Sigmoid colon (tissue), 7 donors: Measurements from ENCODE around the gene C10orf120. TPM values are rescaled to one million over a fixed set of nuclear protein-coding genes. Genes with fewer than 3 reads are reported as not detected.

Experiments
- DNase-seq: peaks from one replicate; pipeline ENCODE4 v3.0.0-alpha.2; 2019
- H3K27ac ChIP-seq, 4 donors: fragments of 200-600 bp; sonication (generic); one replicate each; pipeline ENCODE4 v1.5.1; 2016 to 2019; ENCODE audit warnings: mild to moderate bottlenecking in 1 of 4
- H3K27me3 ChIP-seq, 3 donors: fragments of 200-600 bp; sonication (generic); one replicate each; pipeline ENCODE4 v1.5.1; 2019; ENCODE audit warnings: mild to moderate bottlenecking in 1 of 3
- H3K36me3 ChIP-seq, 4 donors: fragments of 200-600 bp; sonication (generic); one replicate each; pipeline ENCODE4 v1.5.1; 2016 to 2019
- H3K4me1 ChIP-seq, 4 donors: fragments of 200-600 bp; sonication (generic); one replicate each; pipeline ENCODE4 v1.5.1; 2017 to 2019
- H3K4me3 ChIP-seq, 4 donors: fragments of 200-600 bp; sonication (generic); one replicate each; pipeline ENCODE4 v1.5.1; 2017 to 2019; ENCODE audit warnings: mild to moderate bottlenecking in 2 of 4, moderate library complexity in 1 of 4
- H3K9me3 ChIP-seq, 4 donors: fragments of 200-600 bp in 3 of 4; sonication (generic) in 3 of 4; one replicate each; pipeline versions ENCODE4 v1.5.1 to v1.6.1; 2013 to 2019
- EP300 ChIP-seq, 4 donors: sonication (generic); formaldehyde crosslinking; IDR thresholded peaks; one replicate each; pipeline ENCODE4 v1.6.1; 2017; ENCODE audit warnings: antibody characterized with exemption in 4 of 4
- POLR2A ChIP-seq, 2 donors: fragments of 450-650 bp; IDR thresholded peaks; one replicate each; pipeline ENCODE4 v1.6.1; 2016; ENCODE audit warnings: antibody characterized with exemption in 2 of 2, mild to moderate bottlenecking in 2 of 2, moderate library complexity in 2 of 2
- POLR2AphosphoS5 ChIP-seq, 4 donors: sonication (generic); formaldehyde crosslinking; IDR thresholded peaks; one replicate each; pipeline ENCODE4 v1.6.1; 2017; ENCODE audit warnings: antibody characterized with exemption in 4 of 4
- WGBS, 2 donors: extraction: QIAGEN DNeasy Blood & Tissue Kit; methylation state at CpG; one replicate each; pipeline ENCODE4 v1.1.7; 2013; 5-methylcytosine and 5-hydroxymethylcytosine counted together
- intact Hi-C: fragments of 100-400 bp; cut with DNase I; formaldehyde crosslinking; loops from one replicate; pipeline ENCODE4 v1.15.1; 2023
- polyA plus RNA-seq, 3 donors: library from polyadenylated mRNA; stranded (reverse); fragments of 200-250 nt; gene quantifications; one replicate each; pipeline ENCODE4 v1.2.3, GENCODE V29; 2013
- total RNA-seq, 4 donors: library from RNA; depleted of rRNA; stranded (reverse); fragments of >200 nt; gene quantifications; one replicate each; pipeline ENCODE4 v1.1.0, GENCODE V29; 2016
- TF ChIP-seq, protein P1 (sequence below), 4 experiments: fragments of 450-650 bp in 3 of 4; fragments of 200-600 bp in 1 of 4; IDR thresholded peaks; one replicate each; pipeline ENCODE4 v1.5.1; 2016 to 2019; ENCODE audit warnings: antibody characterized with exemption in 4 of 4, mild to moderate bottlenecking in 3 of 4, moderate library complexity in 2 of 4
- donor health status: healthy with polysubstance abuse.
- donor health status: Bipolar disorder and iron deficiency.
- donor health status: healthy.

The C10orf120 gene
- total and polyA plus RNA-seq, 7 donors = not detected

DNA sequence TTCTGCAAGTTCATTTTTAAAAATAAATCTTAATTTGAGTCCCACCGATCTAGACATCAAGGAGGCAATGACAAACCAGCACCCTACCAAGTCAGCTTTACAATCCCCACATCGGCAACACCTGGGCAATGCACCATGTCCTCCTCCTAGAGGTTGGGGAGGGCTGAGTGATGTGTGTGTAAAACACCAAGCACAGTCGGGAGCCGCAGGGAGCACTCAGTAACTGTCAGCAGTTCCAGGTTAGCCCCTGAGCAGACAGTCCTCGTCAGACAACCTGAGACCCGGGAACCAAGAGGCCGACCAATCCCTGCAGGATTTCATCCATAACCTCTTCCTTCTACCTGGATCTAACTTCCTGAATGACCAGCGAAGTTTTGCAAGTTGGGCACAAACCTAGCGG, 15.9 kb upstream of the C10orf120 start:
- 73 to 79% methylated on average over 9 of the region's 9 CpGs for WGBS, 2 donors
- peaks cover 0 to 41% (median 0%) of the 10 kb centered on the region in 3 donors for H3K27me3 ChIP-seq
- no peaks in the 10 kb centered on the region for H3K4me1 ChIP-seq
- H3K27ac ChIP-seq = no peak overlapping the region
- intact Hi-C loops = no loop called here
- H3K9me3 ChIP-seq = no peaks in the 10 kb centered on the region
- DNase-seq = no peak
- no peaks in the 10 kb centered on the region for H3K36me3 ChIP-seq
- TF ChIP-seq POLR2A (IDR thresholded peaks at IDR 0.05) = no peak
- no peak for TF ChIP-seq EP300 (IDR thresholded peaks at IDR 0.05)
- TF ChIP-seq POLR2AphosphoS5 (IDR thresholded peaks at IDR 0.05) = no peak
- TF ChIP-seq, protein P1, sequence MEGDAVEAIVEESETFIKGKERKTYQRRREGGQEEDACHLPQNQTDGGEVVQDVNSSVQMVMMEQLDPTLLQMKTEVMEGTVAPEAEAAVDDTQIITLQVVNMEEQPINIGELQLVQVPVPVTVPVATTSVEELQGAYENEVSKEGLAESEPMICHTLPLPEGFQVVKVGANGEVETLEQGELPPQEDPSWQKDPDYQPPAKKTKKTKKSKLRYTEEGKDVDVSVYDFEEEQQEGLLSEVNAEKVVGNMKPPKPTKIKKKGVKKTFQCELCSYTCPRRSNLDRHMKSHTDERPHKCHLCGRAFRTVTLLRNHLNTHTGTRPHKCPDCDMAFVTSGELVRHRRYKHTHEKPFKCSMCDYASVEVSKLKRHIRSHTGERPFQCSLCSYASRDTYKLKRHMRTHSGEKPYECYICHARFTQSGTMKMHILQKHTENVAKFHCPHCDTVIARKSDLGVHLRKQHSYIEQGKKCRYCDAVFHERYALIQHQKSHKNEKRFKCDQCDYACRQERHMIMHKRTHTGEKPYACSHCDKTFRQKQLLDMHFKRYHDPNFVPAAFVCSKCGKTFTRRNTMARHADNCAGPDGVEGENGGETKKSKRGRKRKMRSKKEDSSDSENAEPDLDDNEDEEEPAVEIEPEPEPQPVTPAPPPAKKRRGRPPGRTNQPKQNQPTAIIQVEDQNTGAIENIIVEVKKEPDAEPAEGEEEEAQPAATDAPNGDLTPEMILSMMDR (IDR thresholded peaks at IDR 0.05) = no peak
- H3K4me3 ChIP-seq = no peak overlapping the region

DNA sequence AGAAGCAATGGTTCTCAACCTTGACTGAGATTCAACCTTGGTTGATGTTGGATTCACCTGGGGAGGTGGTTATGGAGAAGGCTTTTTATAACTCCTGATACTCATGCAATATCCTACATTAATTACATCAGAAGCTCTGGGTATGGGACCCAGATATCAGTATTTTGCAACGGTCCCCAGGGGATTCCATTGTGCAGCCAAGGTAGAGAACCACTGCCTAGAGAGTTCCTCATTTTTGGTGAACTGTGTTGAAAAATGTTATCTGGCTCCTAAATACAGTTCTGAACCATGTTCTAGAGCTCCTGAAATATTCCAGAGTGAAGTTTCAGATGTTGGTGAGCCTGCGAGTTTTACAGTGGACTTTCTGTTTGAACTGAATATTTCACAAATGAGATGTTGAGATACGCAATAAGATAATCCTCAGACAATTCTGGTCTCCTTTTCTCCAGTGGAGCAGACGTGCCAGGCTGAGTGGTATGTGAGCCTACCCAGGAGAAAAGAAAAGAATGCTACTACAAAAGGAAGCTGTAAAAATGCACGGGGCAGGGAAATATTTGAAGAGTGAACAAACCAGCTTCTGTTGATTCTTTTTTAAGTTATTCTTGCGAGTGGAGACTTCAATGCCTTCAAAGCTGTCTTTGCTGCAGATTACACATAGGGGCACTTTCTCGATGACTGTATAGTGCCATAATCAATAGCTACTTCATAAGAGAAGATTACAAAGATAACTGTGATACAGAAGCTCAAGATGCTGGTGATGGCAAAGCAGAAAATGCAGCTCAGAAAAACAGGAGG, 13.6 kb upstream of the C10orf120 start:
- Histone ChIP-seq H3K9me3 (no peaks in the 10 kb centered on the region), H3K36me3 (no peaks in the 10 kb centered on the region), H3K27me3 (peaks cover 0 to 41% (median 0%) of the 10 kb centered on the region in 3 donors), H3K4me1 (no peaks in the 10 kb centered on the region), H3K4me3 (no peak overlapping the region), H3K27ac (no peak overlapping the region)
- TF ChIP-seq, protein P1 (IDR thresholded peaks at IDR 0.05) = no peak
- TF ChIP-seq POLR2AphosphoS5 (IDR thresholded peaks at IDR 0.05) (no peak), POLR2A (IDR thresholded peaks at IDR 0.05) (no peak), EP300 (IDR thresholded peaks at IDR 0.05) (no peak)
- WGBS, 2 donors = 34 to 62% methylated on average over 7 of the region's 7 CpGs
- intact Hi-C loops = no loop called here
- no peak for DNase-seq

DNA sequence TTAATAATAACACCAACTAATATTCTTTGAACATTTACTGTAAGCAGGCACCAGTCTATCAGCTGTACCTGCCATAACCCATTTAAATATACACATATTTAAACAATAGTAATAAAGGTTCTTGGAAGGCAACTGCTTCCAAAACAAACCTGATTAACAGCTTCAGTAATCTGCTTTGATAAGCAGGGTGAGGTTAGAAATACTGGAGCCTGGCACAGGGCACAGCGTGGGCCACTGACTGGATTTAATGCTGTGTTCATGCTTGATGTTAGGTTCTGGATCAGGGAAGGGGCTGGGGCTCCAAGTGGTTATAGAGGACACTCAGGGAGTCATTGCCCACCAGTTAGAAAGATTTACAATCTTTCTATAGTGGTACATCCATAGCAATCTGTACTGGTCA, 10.9 kb upstream of the C10orf120 start:
- intact Hi-C loops = no loop called here
- TF ChIP-seq EP300 (IDR thresholded peaks at IDR 0.05) (no peak), POLR2AphosphoS5 (IDR thresholded peaks at IDR 0.05) (no peak), POLR2A (IDR thresholded peaks at IDR 0.05) (no peak)
- TF ChIP-seq, protein P1 (IDR thresholded peaks at IDR 0.05) = no peak
- Histone ChIP-seq H3K27ac (no peak overlapping the region), H3K4me1 (no peaks in the 10 kb centered on the region), H3K4me3 (no peak overlapping the region), H3K27me3 (peaks cover 0 to 37% (median 0%) of the 10 kb centered on the region in 3 donors), H3K36me3 (no peaks in the 10 kb centered on the region), H3K9me3 (no peaks in the 10 kb centered on the region)
- WGBS, 2 donors = 11 to 55% methylated on average over 1 of the region's 1 CpG
- no peak for DNase-seq

DNA sequence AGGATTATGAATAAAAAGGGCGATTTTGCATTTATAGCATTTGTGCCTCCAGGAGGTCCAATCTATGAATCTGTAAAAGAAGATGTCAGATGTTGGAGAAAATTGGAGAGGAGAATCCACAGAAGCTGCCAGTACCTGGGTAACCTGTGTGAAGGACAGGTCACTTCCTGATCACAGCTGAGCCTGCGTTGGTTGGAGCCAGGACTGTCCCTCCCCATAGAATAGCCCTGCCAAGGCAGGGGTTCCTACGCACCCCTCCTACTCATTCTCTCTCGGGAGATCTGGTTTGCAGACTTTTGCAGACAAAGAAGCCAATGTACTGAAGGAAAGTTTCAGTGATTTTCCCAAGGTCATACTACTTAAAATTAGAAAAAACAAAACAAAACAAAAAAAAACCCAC, 10.3 kb upstream of the C10orf120 start:
- intact Hi-C loops = loop anchor here (10.0 kb wide), 1 partner anchor 145 kb away; the partner anchor contains the start of gene DMBT1
- H3K4me1 ChIP-seq = no peaks in the 10 kb centered on the region

More for the DNA sequence above, 10.3 kb upstream of the C10orf120 start:
- Histone ChIP-seq H3K27me3 (peaks cover 0 to 35% (median 0%) of the 10 kb centered on the region in 3 donors), H3K27ac (no peak overlapping the region), H3K36me3 (no peaks in the 10 kb centered on the region), H3K9me3 (no peaks in the 10 kb centered on the region), H3K4me3 (no peak overlapping the region)
- no peak for DNase-seq
- no peak for TF ChIP-seq POLR2AphosphoS5 (IDR thresholded peaks at IDR 0.05)
- no peak for TF ChIP-seq POLR2A (IDR thresholded peaks at IDR 0.05)
- TF ChIP-seq, protein P1 (IDR thresholded peaks at IDR 0.05) = no peak
- no peak for TF ChIP-seq EP300 (IDR thresholded peaks at IDR 0.05)
- WGBS, 2 donors = 42 to 68% methylated on average over 4 of the region's 4 CpGs
